ENCODE data around the gene PCDHGA11. TPM values are rescaled to one million over a fixed set of nuclear protein-coding genes. Genes with fewer than 3 reads are reported as not detected.
A peak's percentile ranks its signal among the peaks of the same experiment; 100 is the strongest.
"Not testable (repeated sequence)": the region's sequence is repeated elsewhere in the genome, so short reads cannot be mapped to it uniquely, and the experiment has no call there.

Gene PCDHGA11
- total RNA-seq, 5 donors from 2014 or later (not counting 1 experiment from before 2014, with no cell fraction given) = 0.06 to 0.44 (median 0.11) TPM; not detected in 1

DNA sequence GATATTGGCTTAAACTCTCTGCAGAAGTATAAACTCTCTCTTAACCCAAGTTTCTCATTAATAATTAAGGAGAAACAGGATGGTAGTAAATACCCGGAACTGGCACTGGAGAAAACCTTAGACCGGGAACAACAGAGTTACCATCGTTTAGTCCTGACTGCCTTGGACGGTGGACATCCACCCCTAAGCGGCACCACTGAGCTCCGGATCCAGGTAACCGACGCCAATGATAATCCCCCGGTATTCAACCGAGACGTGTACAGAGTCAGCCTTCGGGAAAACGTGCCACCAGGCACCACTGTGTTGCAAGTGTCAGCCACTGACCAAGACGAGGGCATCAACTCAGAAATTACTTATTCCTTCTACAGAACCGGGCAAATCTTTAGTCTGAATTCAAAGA is 22.2 kb upstream of the PCDHGA11 start:
- Mint-ChIP-seq H3K27me3 (peaks cover 56 to 74% of the 10 kb centered on the region in 2 donors), H3K36me3 (peaks cover 8% of the 10 kb centered on the region), H3K4me3 (no peak overlapping the region), H3K4me1 (peaks cover 0 to 2% (median 0%) of the 10 kb centered on the region in 3 donors), H3K27ac (no peak overlapping the region), H3K9me3 (peaks cover 12 to 30% (median 23%) of the 10 kb centered on the region in 3 donors)
- Histone ChIP-seq H3K27ac (ENCODE audit: low read length) (no peak overlapping the region), H3K4me1 (ENCODE audit: control insufficient read depth in 1 of 2, extremely low read depth in 1 of 2, insufficient read depth in 2 of 2, low read length in 2 of 2) (peaks cover 0 to 9% of the 10 kb centered on the region in 2 experiments), H3K36me3 (ENCODE audit: control insufficient read depth in 2 of 2, extremely low read depth in 1 of 2, insufficient read depth in 1 of 2, low read length in 1 of 2) (no peaks in the 10 kb centered on the region), H3K9me3 (peaks cover 9% of the 10 kb centered on the region), H3K27me3 (replicated peaks in 1 of 2; ENCODE audit: control insufficient read depth in 2 of 2, extremely low read depth in 1 of 2, insufficient read depth in 2 of 2, low read length in 1 of 2) (peaks cover 20 to 55% of the 10 kb centered on the region in 2 experiments), H3K4me3 (ENCODE audit: control insufficient read depth in 1 of 2, extremely low read depth in 1 of 2, low read length in 1 of 2) (no peak overlapping the region)
- ATAC-seq (replicated peaks in 1 of 4) (no peak), DNase-seq (no peak)
- WGBS (ENCODE audit: insufficient coverage) = 43% methylated on average over 13 of the region's 15 CpGs
- POLR2A ChIA-PET = no interaction called here
- CTCF ChIA-PET = interaction anchor here in 1 of 2 donors (1.6 to 2.1 kb wide), 2 partner anchors 14 to 126 kb away, joined by 5 to 7 read pairs; partner anchors contain the start of gene PCDHGA10

DNA sequence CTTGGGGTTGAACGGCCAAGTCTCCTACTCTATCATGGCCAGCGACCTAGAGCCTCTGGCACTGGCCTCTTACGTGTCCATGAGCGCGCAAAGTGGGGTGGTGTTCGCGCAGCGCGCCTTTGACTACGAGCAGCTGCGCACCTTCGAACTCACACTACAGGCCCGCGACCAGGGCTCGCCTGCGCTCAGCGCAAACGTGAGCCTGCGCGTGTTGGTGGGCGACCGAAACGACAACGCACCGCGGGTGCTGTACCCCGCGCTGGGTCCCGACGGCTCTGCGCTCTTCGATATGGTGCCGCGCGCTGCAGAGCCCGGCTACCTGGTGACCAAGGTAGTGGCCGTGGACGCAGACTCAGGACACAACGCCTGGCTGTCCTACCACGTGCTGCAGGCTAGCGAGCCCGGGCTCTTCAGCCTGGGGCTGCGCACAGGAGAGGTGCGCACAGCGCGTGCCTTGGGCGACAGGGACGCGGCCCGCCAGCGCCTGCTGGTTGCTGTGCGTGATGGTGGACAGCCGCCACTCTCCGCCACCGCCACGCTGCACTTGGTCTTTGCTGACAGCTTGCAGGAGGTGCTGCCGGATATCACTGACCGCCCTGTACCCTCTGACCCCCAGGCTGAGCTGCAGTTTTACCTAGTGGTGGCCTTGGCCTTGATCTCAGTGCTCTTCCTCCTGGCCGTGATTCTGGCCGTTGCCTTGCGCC is 21.1 kb upstream of the PCDHGA11 start:
- H3K4me3 ChIP-seq (ENCODE audit: control insufficient read depth in 1 of 2, extremely low read depth in 1 of 2, low read length in 1 of 2) = no peak overlapping the region
- H3K27me3 Mint-ChIP-seq = peaks cover 56 to 74% of the 10 kb centered on the region in 2 donors
- no peaks in the 10 kb centered on the region for H3K36me3 ChIP-seq (ENCODE audit: control insufficient read depth in 2 of 2, extremely low read depth in 1 of 2, insufficient read depth in 1 of 2, low read length in 1 of 2)
- peaks cover 20 to 52% of the 10 kb centered on the region in 2 experiments for H3K27me3 ChIP-seq (replicated peaks in 1 of 2; ENCODE audit: control insufficient read depth in 2 of 2, extremely low read depth in 1 of 2, insufficient read depth in 2 of 2, low read length in 1 of 2)
- peaks cover 0 to 9% of the 10 kb centered on the region in 2 experiments for H3K4me1 ChIP-seq (ENCODE audit: control insufficient read depth in 1 of 2, extremely low read depth in 1 of 2, insufficient read depth in 2 of 2, low read length in 2 of 2)
- peak overlapping the region in 1 of 2 donors; percentile 77 for H3K27ac Mint-ChIP-seq
- no peak overlapping the region for H3K27ac ChIP-seq (ENCODE audit: low read length)
- H3K9me3 ChIP-seq = peaks cover 8% of the 10 kb centered on the region
- H3K4me1 Mint-ChIP-seq = peaks cover 0 to 2% (median 0%) of the 10 kb centered on the region in 3 donors
- ATAC-seq (replicated peaks in 1 of 4) = no peak
- 45% methylated on average over 60 of the region's 61 CpGs for WGBS (ENCODE audit: insufficient coverage)
- ChIA-PET CTCF (no interaction called here), POLR2A (no interaction called here)
- H3K9me3 Mint-ChIP-seq = peaks cover 11 to 30% (median 21%) of the 10 kb centered on the region in 3 donors
- H3K36me3 Mint-ChIP-seq = peaks cover 8% of the 10 kb centered on the region
- no peak for DNase-seq
- H3K4me3 Mint-ChIP-seq = no peak overlapping the region

GRCh38 chr5:141402553-141403243 is 18.2 kb upstream of the PCDHGA11 start, which contains the start of gene PCDHGA9:
TSS of gene PCDHGA9 (plus strand) at chr5:141402778. CDS start at chr5:141402953, 175 bp downstream.
- Mint-ChIP-seq H3K4me1 (peaks cover 0 to 5% (median 0%) of the 10 kb centered on the region in 3 donors), H3K36me3 (peaks cover 8% of the 10 kb centered on the region), H3K9me3 (peaks cover 11 to 28% (median 27%) of the 10 kb centered on the region in 3 donors), H3K27ac (no peak within 1 kb of the TSS), H3K4me3 (peak within 1 kb of the TSS; percentile 49 to 57 (median 55)), H3K27me3 (peaks cover 64 to 75% of the 10 kb centered on the region in 2 donors)
- H3K27me3 ChIP-seq (replicated peaks in 1 of 2; ENCODE audit: control insufficient read depth in 2 of 2, extremely low read depth in 1 of 2, insufficient read depth in 2 of 2, low read length in 1 of 2) = peaks cover 19 to 56% of the 10 kb centered on the region in 2 experiments
- WGBS (ENCODE audit: insufficient coverage) = 21% methylated on average over 20 of the region's 27 CpGs
- H3K27ac ChIP-seq (ENCODE audit: low read length) = no peak within 1 kb of the TSS
- no peaks in the 10 kb centered on the region for H3K36me3 ChIP-seq (ENCODE audit: control insufficient read depth in 2 of 2, extremely low read depth in 1 of 2, insufficient read depth in 1 of 2, low read length in 1 of 2)
- DNase-seq = peak in 1 of 35 experiments; percentile 21
- peaks cover 12% of the 10 kb centered on the region for H3K9me3 ChIP-seq
- ATAC-seq (replicated peaks in 1 of 4) = no peak
- ChIA-PET POLR2A (no interaction called here), CTCF (interaction anchor here in 1 of 2 donors (1.0 kb wide), 1 partner anchor 161 kb away, joined by 4 read pairs; no protein-coding TSS in a partner anchor)
- peaks cover 0 to 8% of the 10 kb centered on the region in 2 experiments for H3K4me1 ChIP-seq (ENCODE audit: control insufficient read depth in 1 of 2, extremely low read depth in 1 of 2, insufficient read depth in 2 of 2, low read length in 2 of 2)
- peak within 1 kb of the TSS in 1 of 2 donors; percentile 20 for H3K4me3 ChIP-seq (ENCODE audit: control insufficient read depth in 1 of 2, extremely low read depth in 1 of 2, low read length in 1 of 2)

DNA sequence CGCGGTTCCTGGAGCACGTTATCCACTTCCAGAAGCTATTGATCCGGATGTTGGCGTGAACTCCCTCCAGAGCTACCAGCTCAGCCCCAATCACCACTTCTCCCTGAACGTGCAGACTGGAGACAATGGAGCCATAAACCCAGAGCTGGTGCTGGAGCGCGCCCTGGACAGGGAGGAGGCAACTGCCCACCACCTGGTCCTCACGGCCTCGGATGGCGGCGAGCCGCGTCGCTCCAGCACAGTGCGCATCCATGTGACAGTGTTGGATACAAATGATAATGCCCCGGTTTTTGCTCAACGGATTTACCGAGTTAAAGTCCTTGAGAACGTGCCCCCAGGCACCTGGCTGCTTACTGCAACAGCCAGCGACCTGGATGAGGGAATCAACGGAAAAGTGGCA is 17.5 kb upstream of the PCDHGA11 start:
- H3K27me3 Mint-ChIP-seq = peaks cover 69 to 82% of the 10 kb centered on the region in 2 donors
- ChIA-PET CTCF (interaction anchor here (0.6 to 1.0 kb wide), 3 partner anchors 12 to 161 kb away, joined by 3 to 4 read pairs (median 4); no protein-coding TSS in a partner anchor), POLR2A (no interaction called here)
- H3K4me1 Mint-ChIP-seq = peaks cover 0 to 7% (median 2%) of the 10 kb centered on the region in 3 donors
- no peak overlapping the region for H3K4me3 Mint-ChIP-seq
- no peak for ATAC-seq (replicated peaks in 1 of 4)
- Histone ChIP-seq H3K4me1 (ENCODE audit: control insufficient read depth in 1 of 2, extremely low read depth in 1 of 2, insufficient read depth in 2 of 2, low read length in 2 of 2) (peaks cover 0 to 6% of the 10 kb centered on the region in 2 experiments), H3K27ac (ENCODE audit: low read length) (no peak overlapping the region), H3K36me3 (ENCODE audit: control insufficient read depth in 2 of 2, extremely low read depth in 1 of 2, insufficient read depth in 1 of 2, low read length in 1 of 2) (no peaks in the 10 kb centered on the region), H3K27me3 (replicated peaks in 1 of 2; ENCODE audit: control insufficient read depth in 2 of 2, extremely low read depth in 1 of 2, insufficient read depth in 2 of 2, low read length in 1 of 2) (peaks cover 19 to 60% of the 10 kb centered on the region in 2 experiments), H3K4me3 (ENCODE audit: control insufficient read depth in 1 of 2, extremely low read depth in 1 of 2, low read length in 1 of 2) (no peak overlapping the region), H3K9me3 (peaks cover 12% of the 10 kb centered on the region)
- peaks cover 10% of the 10 kb centered on the region for H3K36me3 Mint-ChIP-seq
- H3K9me3 Mint-ChIP-seq = peaks cover 11 to 31% (median 30%) of the 10 kb centered on the region in 3 donors
- DNase-seq = no peak
- H3K27ac Mint-ChIP-seq = no peak overlapping the region
- 38% methylated on average over 16 of the region's 22 CpGs for WGBS (ENCODE audit: insufficient coverage)

GRCh38 chr5:141407790-141408505 is 12.9 kb upstream of the PCDHGA11 start, which contains the start of gene PCDHGB6:
TSS of gene PCDHGB6 (plus strand) at chr5:141408021. CDS start at chr5:141408203, 182 bp downstream.
- not testable (repeated sequence) for H3K4me1 ChIP-seq (ENCODE audit: control insufficient read depth in 1 of 2, extremely low read depth in 1 of 2, insufficient read depth in 2 of 2, low read length in 2 of 2); H3K36me3 ChIP-seq (ENCODE audit: control insufficient read depth in 2 of 2, extremely low read depth in 1 of 2, insufficient read depth in 1 of 2, low read length in 1 of 2); H3K9me3 ChIP-seq; H3K27ac ChIP-seq (ENCODE audit: low read length); H3K4me1 Mint-ChIP-seq
- ChIA-PET POLR2A (interaction anchor here (0.5 to 0.6 kb wide), 2 partner anchors 92 to 153 kb away, joined by 3 to 8 read pairs; no protein-coding TSS in a partner anchor), CTCF (interaction anchor here (0.6 to 1.6 kb wide), 3 partner anchors 110 to 156 kb away, joined by 3 to 6 read pairs (median 3); no protein-coding TSS in a partner anchor)
- peaks cover 19 to 66% of the 10 kb centered on the region in 2 experiments for H3K27me3 ChIP-seq (replicated peaks in 1 of 2; ENCODE audit: control insufficient read depth in 2 of 2, extremely low read depth in 1 of 2, insufficient read depth in 2 of 2, low read length in 1 of 2)
- peaks cover 14 to 32% (median 27%) of the 10 kb centered on the region in 3 donors for H3K9me3 Mint-ChIP-seq
- ATAC-seq (replicated peaks in 1 of 4) = peak; percentile 32 to 54 (median 48)
- H3K36me3 Mint-ChIP-seq = peaks cover 15% of the 10 kb centered on the region
- peaks cover 64 to 85% of the 10 kb centered on the region in 2 donors for H3K27me3 Mint-ChIP-seq
- peak within 1 kb of the TSS in 1 of 2 donors; percentile 19 for H3K4me3 ChIP-seq (ENCODE audit: control insufficient read depth in 1 of 2, extremely low read depth in 1 of 2, low read length in 1 of 2)
- H3K4me3 Mint-ChIP-seq = peak within 1 kb of the TSS; percentile 13 to 60 (median 47)
- peak in 12 of 35 experiments; percentile 11 to 40 (median 26) for DNase-seq
- peak within 1 kb of the TSS in 1 of 2 donors; percentile 40 for H3K27ac Mint-ChIP-seq
- 23% methylated on average over 41 of the region's 51 CpGs for WGBS (ENCODE audit: insufficient coverage)

Data from T-cell (primary cell).